Panc1 (cell line): ENCODE measurements around the gene ZCRB1.

Source experiments
- CTCF ChIP-seq: fragments of 450-650 bp; IDR thresholded peaks from 2 replicates; pipeline ENCODE4 v1.5.1; 2017; ENCODE audit warnings: mild to moderate bottlenecking
- POLR2AphosphoS5 ChIP-seq: IDR thresholded peaks from 2 replicates; pipeline ENCODE4 v1.6.1; 2012; ENCODE audit warnings: mild to moderate bottlenecking, low read depth, low read length, moderate library complexity
- REST ChIP-seq, 2 experiments: IDR thresholded peaks; 2 replicates each; pipeline ENCODE4 v1.6.1; 2011 to 2012; ENCODE audit warnings: low read depth in 2 of 2, control low read depth in 1 of 2, low read length in 1 of 2, mild to moderate bottlenecking in 1 of 2, moderate library complexity in 1 of 2; ENCODE audit not compliant: insufficient read depth in 1 of 2
- SIN3A ChIP-seq: IDR thresholded peaks from 2 replicates; pipeline ENCODE4 v1.6.1; 2012; ENCODE audit warnings: low read depth, mild to moderate bottlenecking, low read length, moderate library complexity, borderline replicate concordance; ENCODE audit not compliant: insufficient read depth
- TCF7L2 ChIP-seq: IDR thresholded peaks from 2 replicates; pipeline ENCODE4 v1.6.1; 2011; ENCODE audit warnings: mild to moderate bottlenecking, low read depth, low read length, inconsistent platforms

- TF ChIP-seq POLR2AphosphoS5 (no peak), CTCF (no peak), SIN3A (no peak), TCF7L2 (no peak), REST (IDR thresholded peaks at IDR 0.05; ENCODE audit: insufficient read depth in 1 of 2, low read depth in 2 of 2, low read length in 1 of 2) (no peak)
Measured at GRCh38 chr12:42284157-42284556, 41.7 kb downstream of the ZCRB1 start.
